Ammon's horn (tissue), 1 donor: Measurements from ENCODE around the gene PPME1.

Experiments used
- DNase-seq: peaks from one replicate; pipeline ENCODE4 v3.0.0-alpha.2; 2016; ENCODE audit warnings: low spot score

The PPME1 gene

GRCh38 chr11:74280494-74280893, 109.4 kb downstream of the PPME1 start:
- no peak for DNase-seq

GRCh38 chr11:74282421-74282820, 111.3 kb downstream of the PPME1 start:
- DNase-seq, result no peak

- no peak for DNase-seq
Observed at GRCh38 chr11:74282914-74283371, 111.9 kb downstream of the PPME1 start.

GRCh38 chr11:74283580-74284180, 112.6 kb downstream of the PPME1 start:
- DNase-seq, result no peak

GRCh38 chr11:74284466-74284865, 113.4 kb downstream of the PPME1 start:
- no peak for DNase-seq

- DNase-seq, result no peak
Observed at GRCh38 chr11:74288161-74288560, 117.1 kb downstream of the PPME1 start.

GRCh38 chr11:74288911-74289310, 117.8 kb downstream of the PPME1 start:
- no peak for DNase-seq

- DNase-seq, result no peak
Observed at GRCh38 chr11:74297484-74297883, 126.4 kb downstream of the PPME1 start.

- no peak for DNase-seq
Observed at GRCh38 chr11:74299015-74299414, 127.9 kb downstream of the PPME1 start.
